ENCODE data around the gene FAM171A1.

FAM171A1 gene

DNA sequence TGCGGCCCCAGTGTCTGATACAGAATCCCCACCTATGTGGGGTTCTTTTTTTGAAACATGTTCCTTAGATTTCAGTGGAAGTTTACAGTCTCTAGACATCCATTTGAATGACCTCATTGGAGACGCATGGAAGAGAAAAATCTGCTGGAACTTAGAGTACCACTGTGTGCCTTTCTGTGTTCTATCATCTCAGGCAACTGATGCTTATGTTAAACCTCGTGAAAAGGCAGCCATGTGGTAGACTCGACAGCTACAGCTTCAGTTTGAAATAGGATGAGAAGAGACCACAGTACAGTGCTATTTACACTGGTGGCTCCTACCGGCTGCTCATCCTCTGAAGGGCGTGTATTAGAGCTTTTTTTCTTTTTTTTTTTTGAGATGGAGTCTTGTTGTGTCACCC lies 74.4 kb downstream of the FAM171A1 start:
- no peak for TF ChIP-seq CTCF (IDR thresholded peaks at IDR 0.05; ENCODE audit: control insufficient read depth, insufficient read depth, low read depth, low read length, missing control alignments)
- DNase-seq (ENCODE audit: low read depth) = no peak
- no peak overlapping the region for H3K4me3 ChIP-seq (ENCODE audit: control insufficient read depth, low read depth, low read length)

DNA sequence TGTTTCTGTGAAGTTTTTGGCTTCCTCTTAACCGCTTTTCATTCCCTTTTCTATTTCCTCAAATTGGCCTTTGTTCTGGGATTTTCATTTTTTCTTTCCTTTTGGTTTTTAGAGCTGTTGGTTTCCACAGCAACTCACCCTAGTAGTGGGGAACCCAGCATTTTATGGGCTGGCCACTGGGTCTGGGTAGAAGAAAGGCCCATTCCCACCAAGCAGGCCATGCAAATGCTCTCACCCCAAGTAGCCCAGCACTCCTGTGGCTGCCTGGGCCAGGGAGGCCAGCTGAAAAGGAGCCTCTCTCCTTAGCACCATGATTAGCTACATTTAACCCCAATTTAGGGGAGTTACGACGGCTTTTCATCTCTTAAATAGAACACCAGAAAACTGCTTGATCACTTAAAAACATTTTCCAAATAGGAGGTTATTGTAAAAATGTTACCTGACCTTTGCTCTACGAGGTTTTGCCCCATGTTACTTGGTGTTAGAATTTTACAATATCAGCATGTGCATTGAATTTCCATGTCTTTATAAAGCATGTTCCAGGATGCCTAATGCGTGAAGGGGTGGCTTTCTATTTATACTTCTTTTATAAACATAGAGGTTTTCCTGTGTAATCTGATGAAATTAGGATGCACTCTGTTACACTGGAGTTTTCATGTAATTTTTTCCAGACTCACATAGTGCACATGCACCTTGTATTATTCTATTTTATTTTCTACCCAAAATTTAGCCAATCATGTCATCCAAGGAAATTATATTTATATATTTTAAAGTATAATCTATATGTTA lies 75.4 kb downstream of the FAM171A1 start:
- H3K4me3 ChIP-seq (ENCODE audit: control insufficient read depth, low read depth, low read length) = no peak overlapping the region
- no peak for TF ChIP-seq CTCF (IDR thresholded peaks at IDR 0.05; ENCODE audit: control insufficient read depth, insufficient read depth, low read depth, low read length, missing control alignments)
- no peak for DNase-seq (ENCODE audit: low read depth)

DNA sequence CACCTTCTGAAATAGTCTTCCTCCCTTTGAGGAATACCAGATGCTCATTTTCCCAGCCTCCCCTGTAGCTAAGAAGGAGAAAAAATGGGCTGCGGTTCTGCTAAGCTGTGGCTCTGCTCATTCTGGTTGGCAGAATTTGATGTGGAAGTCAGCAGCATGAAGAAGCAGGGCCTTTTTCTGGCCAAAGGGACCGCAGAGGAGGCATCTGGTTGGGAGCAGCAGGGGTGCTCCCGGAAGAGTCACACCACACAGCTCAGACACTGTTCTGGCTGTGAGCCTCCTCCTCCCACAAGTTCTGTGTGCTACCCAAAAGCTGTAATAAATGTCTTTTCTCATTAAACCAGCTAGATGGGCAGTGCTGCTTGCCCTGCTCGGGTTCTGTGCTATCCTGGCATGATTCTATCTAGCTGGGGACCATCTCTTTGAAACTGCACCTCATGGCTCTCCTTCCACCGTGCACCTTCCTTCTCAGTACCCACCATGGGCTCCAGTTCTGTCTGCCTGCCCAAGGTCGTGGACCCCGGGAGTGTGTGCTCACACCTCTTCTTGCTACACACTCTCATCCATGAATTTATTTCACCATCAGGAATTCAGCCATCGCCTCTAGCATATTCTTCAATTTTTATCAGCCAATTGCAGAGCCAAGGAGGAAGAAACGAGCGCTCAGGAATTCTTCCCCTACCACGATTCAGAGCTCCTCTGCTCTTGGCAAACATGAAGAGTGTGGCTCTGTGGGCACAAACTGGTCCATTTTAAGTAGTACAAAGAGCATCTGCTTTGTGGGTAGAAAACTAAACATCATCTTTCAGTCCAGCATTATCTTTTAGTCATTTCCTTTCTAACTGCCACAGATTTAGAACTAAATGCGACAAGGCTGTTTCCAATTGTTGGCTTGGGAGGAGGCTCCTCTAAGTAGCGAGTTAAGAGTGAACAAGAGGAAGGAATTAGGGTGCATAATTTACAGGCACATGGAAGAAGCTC lies 76.9 kb downstream of the FAM171A1 start:
- DNase-seq (ENCODE audit: low read depth) = peak; percentile 17
- peak overlapping the region; percentile 6 for H3K4me3 ChIP-seq (ENCODE audit: control insufficient read depth, low read depth, low read length)
- TF ChIP-seq CTCF (IDR thresholded peaks at IDR 0.05; ENCODE audit: control insufficient read depth, insufficient read depth, low read depth, low read length, missing control alignments) = no peak

DNA sequence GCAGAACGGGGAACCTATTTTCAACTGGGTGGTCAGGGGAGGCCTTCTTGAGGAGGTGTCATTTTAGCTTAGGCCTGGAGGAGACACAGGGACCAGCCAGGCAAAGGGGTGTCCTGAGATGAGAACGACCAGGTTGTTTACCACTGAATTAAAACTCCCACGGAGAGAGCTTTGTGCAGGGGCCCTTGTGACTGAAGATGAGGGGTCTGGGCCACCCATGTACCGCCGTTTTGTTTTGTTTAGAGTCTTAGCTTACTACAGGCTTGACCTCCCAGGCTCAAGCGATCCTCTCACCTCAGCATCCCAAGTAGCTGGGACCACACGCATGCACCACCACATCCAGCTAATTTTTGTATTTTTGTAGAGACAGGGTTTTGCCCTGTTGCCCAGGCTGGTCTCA lies 80.4 kb downstream of the FAM171A1 start:
- no peak for DNase-seq (ENCODE audit: low read depth)
- no peak for TF ChIP-seq CTCF (IDR thresholded peaks at IDR 0.05; ENCODE audit: control insufficient read depth, insufficient read depth, low read depth, low read length, missing control alignments)
- H3K4me3 ChIP-seq (ENCODE audit: control insufficient read depth, low read depth, low read length) = no peak overlapping the region

GRCh38 chr10:15290150-15290549 lies 80.9 kb downstream of the FAM171A1 start:
- no peak for DNase-seq (ENCODE audit: low read depth)
- no peak overlapping the region for H3K4me3 ChIP-seq (ENCODE audit: control insufficient read depth, low read depth, low read length)
- no peak for TF ChIP-seq CTCF (IDR thresholded peaks at IDR 0.05; ENCODE audit: control insufficient read depth, insufficient read depth, low read depth, low read length, missing control alignments)

GRCh38 chr10:15280974-15281373 lies 90.1 kb downstream of the FAM171A1 start:
- TF ChIP-seq CTCF (IDR thresholded peaks at IDR 0.05; ENCODE audit: control insufficient read depth, insufficient read depth, low read depth, low read length, missing control alignments) = no peak
- no peak for DNase-seq (ENCODE audit: low read depth)
- H3K4me3 ChIP-seq (ENCODE audit: control insufficient read depth, low read depth, low read length) = no peak overlapping the region
